GM12872 (cell line): ENCODE measurements around the gene MARS1.

Experiments
- TF ChIP-seq, protein P1 (sequence below): IDR thresholded peaks from 3 replicates; pipeline ENCODE4 v1.5.1; 2011; ENCODE audit warnings: low read depth, mild to moderate bottlenecking, low read length, moderate library complexity; ENCODE audit not compliant: insufficient read depth

MARS1 gene

DNA sequence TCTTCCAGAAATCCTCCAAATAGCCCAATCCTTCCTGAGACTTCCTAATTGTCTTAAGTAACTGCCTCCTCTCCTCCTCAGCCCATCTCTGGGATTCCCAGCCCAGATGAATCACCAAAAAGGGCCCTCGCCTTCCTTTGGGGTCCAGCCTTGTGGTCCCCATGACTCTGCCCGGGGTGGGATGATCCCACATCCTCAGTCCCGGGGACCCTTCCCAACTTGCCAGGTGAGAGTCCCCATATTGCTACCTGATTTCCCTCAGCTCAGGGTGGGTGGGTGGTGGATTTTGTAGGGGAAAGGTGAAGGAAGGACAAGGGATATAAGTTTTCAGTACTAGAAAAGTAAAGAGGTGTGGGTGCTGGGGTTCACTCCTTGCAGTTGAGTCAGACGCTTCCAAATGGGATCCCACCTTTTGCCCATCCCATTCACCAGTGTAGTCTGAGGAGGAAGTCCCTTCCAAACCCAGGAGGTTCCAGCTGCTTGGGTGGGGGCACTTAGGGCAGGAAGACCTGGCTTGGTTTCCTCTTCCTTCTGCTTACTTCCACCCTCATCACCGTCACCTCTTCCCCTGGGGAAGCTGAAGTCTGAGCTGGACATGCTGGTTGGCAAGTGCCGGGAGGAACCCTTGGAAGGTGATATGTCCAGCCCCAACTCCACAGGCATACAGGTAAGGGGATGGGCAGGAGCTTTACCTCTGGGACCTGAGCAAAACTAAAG is 22.7 kb upstream of the MARS1 start:
- TF ChIP-seq, protein P1, sequence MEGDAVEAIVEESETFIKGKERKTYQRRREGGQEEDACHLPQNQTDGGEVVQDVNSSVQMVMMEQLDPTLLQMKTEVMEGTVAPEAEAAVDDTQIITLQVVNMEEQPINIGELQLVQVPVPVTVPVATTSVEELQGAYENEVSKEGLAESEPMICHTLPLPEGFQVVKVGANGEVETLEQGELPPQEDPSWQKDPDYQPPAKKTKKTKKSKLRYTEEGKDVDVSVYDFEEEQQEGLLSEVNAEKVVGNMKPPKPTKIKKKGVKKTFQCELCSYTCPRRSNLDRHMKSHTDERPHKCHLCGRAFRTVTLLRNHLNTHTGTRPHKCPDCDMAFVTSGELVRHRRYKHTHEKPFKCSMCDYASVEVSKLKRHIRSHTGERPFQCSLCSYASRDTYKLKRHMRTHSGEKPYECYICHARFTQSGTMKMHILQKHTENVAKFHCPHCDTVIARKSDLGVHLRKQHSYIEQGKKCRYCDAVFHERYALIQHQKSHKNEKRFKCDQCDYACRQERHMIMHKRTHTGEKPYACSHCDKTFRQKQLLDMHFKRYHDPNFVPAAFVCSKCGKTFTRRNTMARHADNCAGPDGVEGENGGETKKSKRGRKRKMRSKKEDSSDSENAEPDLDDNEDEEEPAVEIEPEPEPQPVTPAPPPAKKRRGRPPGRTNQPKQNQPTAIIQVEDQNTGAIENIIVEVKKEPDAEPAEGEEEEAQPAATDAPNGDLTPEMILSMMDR: no peak

DNA sequence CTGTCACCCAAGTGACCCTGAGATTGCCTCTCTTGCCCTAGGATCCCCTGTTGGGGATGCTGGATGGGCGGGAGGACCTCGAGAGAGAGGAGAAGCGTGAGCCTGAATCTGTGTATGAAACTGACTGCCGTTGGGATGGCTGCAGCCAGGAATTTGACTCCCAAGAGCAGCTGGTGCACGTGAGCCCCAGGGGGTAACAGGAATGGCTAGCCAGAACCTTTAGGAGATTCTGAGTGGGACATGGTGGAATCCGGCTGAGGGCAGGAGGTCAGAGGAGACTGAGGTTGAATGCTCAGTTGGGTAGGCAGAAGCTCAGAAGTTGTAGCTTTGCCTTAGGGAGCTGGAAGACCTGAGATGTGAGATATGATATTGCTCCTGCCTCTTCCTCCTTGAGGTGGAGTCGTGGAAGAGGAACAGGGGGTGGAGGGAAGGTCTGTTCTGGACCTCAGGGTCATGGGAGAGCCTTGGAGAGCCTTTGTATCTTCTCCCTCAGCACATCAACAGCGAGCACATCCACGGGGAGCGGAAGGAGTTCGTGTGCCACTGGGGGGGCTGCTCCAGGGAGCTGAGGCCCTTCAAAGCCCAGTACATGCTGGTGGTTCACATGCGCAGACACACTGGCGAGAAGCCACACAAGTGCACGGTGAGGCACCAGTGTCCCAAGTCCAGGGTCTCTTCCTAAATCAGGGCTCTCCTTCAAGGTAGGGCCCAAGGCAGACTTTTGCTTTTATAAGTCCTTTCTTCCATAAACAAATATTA is 21.9 kb upstream of the MARS1 start:
- TF ChIP-seq, protein P1: no peak

DNA sequence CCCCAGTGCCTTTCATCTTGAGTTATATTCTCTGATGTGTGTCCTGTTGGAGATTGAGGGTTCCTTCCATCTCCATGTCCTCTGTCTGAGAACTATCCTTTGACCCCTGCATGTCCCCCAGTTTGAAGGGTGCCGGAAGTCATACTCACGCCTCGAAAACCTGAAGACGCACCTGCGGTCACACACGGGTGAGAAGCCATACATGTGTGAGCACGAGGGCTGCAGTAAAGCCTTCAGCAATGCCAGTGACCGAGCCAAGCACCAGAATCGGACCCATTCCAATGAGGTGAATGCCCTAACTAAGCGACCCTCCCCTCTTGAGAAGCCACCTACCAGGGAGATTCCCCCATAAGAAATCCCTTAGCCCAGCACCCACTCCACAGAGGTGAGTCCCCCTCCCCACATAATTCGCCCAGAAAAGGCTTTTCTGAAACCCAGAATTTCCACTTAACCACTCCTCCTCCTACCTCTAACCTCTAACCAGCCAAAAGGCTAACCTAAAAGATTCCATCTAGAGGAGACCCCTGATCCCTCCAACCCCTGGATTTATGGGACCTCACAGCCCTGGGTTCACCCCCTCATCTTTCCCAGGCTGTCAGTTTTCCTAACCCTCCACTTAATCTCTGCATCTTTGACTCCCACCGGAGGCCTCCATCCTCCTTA is 20.5 kb upstream of the MARS1 start:
- TF ChIP-seq, protein P1: no peak

DNA sequence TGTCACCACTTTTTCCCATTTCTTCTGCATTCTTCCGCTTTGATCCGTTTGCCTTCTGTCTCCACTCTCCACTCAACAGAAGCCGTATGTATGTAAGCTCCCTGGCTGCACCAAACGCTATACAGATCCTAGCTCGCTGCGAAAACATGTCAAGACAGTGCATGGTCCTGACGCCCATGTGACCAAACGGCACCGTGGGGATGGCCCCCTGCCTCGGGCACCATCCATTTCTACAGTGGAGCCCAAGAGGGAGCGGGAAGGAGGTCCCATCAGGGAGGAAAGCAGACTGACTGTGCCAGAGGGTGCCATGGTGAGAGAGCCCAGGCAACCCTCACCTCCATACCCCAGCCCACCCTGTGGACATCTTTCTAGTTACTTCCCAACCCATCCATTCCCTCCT is 20.0 kb upstream of the MARS1 start:
- TF ChIP-seq, protein P1: no peak

DNA sequence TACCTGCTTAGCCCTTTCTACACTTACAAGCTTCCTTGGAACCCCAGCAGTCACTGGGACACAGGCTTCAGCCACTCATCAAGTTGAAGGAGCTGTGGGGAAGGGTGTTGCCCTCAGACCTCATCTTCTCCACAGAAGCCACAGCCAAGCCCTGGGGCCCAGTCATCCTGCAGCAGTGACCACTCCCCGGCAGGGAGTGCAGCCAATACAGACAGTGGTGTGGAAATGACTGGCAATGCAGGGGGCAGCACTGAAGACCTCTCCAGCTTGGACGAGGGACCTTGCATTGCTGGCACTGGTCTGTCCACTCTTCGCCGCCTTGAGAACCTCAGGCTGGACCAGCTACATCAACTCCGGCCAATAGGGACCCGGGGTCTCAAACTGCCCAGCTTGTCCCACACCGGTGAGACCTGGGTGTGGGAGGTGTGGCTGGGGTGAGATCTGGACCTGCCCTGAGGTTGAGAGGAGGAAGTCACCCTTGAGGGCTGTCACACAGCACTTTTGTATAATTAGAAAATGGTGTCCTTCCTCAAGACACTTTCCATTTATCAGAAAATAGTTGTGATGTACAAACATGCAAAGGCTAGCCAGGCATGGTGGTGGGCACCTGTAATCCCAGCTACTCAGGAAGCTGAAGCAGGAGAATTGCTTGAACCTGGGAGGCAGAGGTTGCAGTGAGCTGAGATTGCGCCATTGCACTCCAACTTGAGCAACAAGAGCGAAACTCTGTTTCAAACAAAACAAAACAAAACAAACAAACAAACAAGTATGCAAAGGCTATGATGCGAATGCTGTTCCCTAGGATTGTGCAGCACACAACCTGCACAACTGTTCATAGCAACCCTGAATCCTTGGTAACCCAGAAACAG is 18.3 kb upstream of the MARS1 start:
- TF ChIP-seq, protein P1: no peak

DNA sequence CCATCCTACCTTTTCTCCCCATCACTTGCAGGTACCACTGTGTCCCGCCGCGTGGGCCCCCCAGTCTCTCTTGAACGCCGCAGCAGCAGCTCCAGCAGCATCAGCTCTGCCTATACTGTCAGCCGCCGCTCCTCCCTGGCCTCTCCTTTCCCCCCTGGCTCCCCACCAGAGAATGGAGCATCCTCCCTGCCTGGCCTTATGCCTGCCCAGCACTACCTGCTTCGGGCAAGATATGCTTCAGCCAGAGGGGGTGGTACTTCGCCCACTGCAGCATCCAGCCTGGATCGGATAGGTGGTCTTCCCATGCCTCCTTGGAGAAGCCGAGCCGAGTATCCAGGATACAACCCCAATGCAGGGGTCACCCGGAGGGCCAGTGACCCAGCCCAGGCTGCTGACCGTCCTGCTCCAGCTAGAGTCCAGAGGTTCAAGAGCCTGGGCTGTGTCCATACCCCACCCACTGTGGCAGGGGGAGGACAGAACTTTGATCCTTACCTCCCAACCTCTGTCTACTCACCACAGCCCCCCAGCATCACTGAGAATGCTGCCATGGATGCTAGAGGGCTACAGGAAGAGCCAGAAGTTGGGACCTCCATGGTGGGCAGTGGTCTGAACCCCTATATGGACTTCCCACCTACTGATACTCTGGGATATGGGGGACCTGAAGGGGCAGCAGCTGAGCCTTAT is 17.4 kb upstream of the MARS1 start:
- TF ChIP-seq, protein P1: no peak
